Naive thymus-derived CD4-positive, alpha-beta T cell (primary cell): ENCODE data around the gene ZFP90. TPM values are rescaled to one million over a fixed set of nuclear protein-coding genes. Genes with fewer than 3 reads are reported as not detected.

ENCODE experiments used
- ATAC-seq: fragments of 150-1000 bp; cut with Tn5 transposase; 2 replicates; pipeline ENCODE4 v1.10.0; 2021; ENCODE audit warnings: mild to moderate bottlenecking, moderate library complexity
- CTCF ChIA-PET: fragments of 350-600 bp; sonication (Branson Sonifier 250); formaldehyde crosslinking; loops from one replicate; lab custom pipeline; 2021; ENCODE audit warnings: antibody characterized with exemption; lab: Charles Lee
- POLR2A ChIA-PET: fragments of 350-600 bp; sonication (Branson Sonifier 250); formaldehyde crosslinking; loops from one replicate; lab custom pipeline; 2021; ENCODE audit warnings: antibody characterized with exemption, inconsistent platforms; lab: Charles Lee
- DNase-seq, 9 donors: peaks; one replicate each; pipeline versions ENCODE4 v3.0.0 to v3.0.0-alpha.2; 2020 to 2022; ENCODE audit warnings: mixed read lengths in 1 of 9
- H3K27ac ChIP-seq: one replicate; pipeline ENCODE4 v1.7.0; 2013; ENCODE audit warnings: mild to moderate bottlenecking, low read depth, low read length, moderate library complexity
- H3K27me3 ChIP-seq, 2 donors: one replicate each; pipeline ENCODE4 v1.7.0; 2013; ENCODE audit warnings: low read length in 2 of 2, mild to moderate bottlenecking in 2 of 2, moderate library complexity in 2 of 2; ENCODE audit not compliant: control insufficient read depth in 2 of 2, insufficient read depth in 2 of 2
- H3K36me3 ChIP-seq, 3 experiments: 1 replicate in 2 of 3; 2 replicates in 1 of 3; pipeline ENCODE4 v1.7.0; 2013; ENCODE audit warnings: low read length in 3 of 3, mild to moderate bottlenecking in 3 of 3, moderate library complexity in 1 of 3; ENCODE audit not compliant: insufficient read depth in 3 of 3, control insufficient read depth in 2 of 3
- H3K4me1 ChIP-seq, 2 donors: one replicate each; pipeline ENCODE4 v1.7.0; 2013; ENCODE audit warnings: low read length in 2 of 2, mild to moderate bottlenecking in 2 of 2, moderate library complexity in 1 of 2; ENCODE audit not compliant: control insufficient read depth in 2 of 2, insufficient read depth in 2 of 2
- H3K4me3 ChIP-seq: 2 replicates; pipeline ENCODE4 v1.7.0; 2013; ENCODE audit warnings: mild to moderate bottlenecking, low read length
- H3K9me3 ChIP-seq, 3 experiments: 1 replicate in 2 of 3; 2 replicates in 1 of 3; pipeline ENCODE4 v1.7.0; 2013; ENCODE audit warnings: low read length in 3 of 3; ENCODE audit not compliant: control insufficient read depth in 2 of 3
- H3K27ac Mint-ChIP-seq, 9 donors: one replicate each; pipeline ENCODE4 v1.8.0; 2020 to 2022; ENCODE audit warnings: mixed read lengths in 9 of 9, mild to moderate bottlenecking in 8 of 9, moderate library complexity in 5 of 9, inconsistent platforms in 2 of 9
- H3K27me3 Mint-ChIP-seq, 5 donors: one replicate each; pipeline ENCODE4 v1.8.0; 2021 to 2022; ENCODE audit warnings: mixed read lengths in 5 of 5, mild to moderate bottlenecking in 1 of 5
- H3K36me3 Mint-ChIP-seq, 5 donors: one replicate each; pipeline ENCODE4 v1.8.0; 2020 to 2022; ENCODE audit warnings: mixed read lengths in 5 of 5, mild to moderate bottlenecking in 3 of 5, inconsistent platforms in 1 of 5
- H3K4me1 Mint-ChIP-seq, 7 donors: one replicate each; pipeline ENCODE4 v1.8.0; 2020 to 2022; ENCODE audit warnings: mixed read lengths in 7 of 7, mild to moderate bottlenecking in 3 of 7, inconsistent platforms in 1 of 7
- H3K4me3 Mint-ChIP-seq, 10 donors: one replicate each; pipeline ENCODE4 v1.8.0; 2020 to 2022; ENCODE audit warnings: mild to moderate bottlenecking in 10 of 10, mixed read lengths in 10 of 10, moderate library complexity in 6 of 10, inconsistent platforms in 2 of 10
- H3K9me3 Mint-ChIP-seq, 11 donors: one replicate each; pipeline ENCODE4 v1.8.0; 2020 to 2022; ENCODE audit warnings: mixed read lengths in 11 of 11, mild to moderate bottlenecking in 4 of 11, inconsistent platforms in 1 of 11, moderate library complexity in 1 of 11
- intact Hi-C, 2 donors: fragments of 100-400 bp; cut with micrococcal nuclease; formaldehyde crosslinking; loops; one replicate each; pipeline ENCODE4 v1.15.1; 2023
- polyA plus RNA-seq, 2 donors: library from polyadenylated mRNA; unstranded; fragments of 300-500 nt; fragmentation: Illumina TruSeq; gene quantifications; one replicate each; pipeline ENCODE4 v1.2.3, GENCODE V29; 2021
- total RNA-seq, 6 experiments: library from RNA in 5 of 6; stranded (reverse) in 5 of 6; gene quantifications; 1 replicate in 5 of 6; 2 replicates in 1 of 6; pipeline ENCODE4 v1.2.3 and lab custom pipeline; 2021 to 2026

The ZFP90 gene
- total and polyA plus RNA-seq, 7 experiments from 2014 or later = 18.2 to 49.4 (median 33.1) TPM

DNA sequence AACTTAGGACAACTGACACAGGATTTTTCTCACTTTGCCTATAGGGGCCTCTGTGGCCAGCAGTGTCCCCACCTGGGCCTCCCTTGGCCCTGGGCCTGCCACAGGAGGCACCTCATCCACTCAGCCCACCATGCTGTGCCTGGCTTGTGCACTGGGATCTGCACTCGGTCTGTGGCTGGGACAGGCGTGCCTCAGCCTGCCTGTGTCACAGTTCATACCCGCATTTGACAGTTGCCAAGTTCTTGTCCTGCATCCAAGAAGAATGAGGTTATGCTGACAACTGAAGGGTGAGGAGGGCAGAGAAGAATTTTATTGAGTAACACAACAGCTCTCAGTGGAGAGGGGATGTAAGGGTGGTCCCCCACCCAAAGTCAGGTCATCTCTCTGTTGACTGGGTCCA is 36.0 kb downstream of the ZFP90 start:
- no peak overlapping the region for H3K27ac Mint-ChIP-seq
- peaks cover 0 to 87% (median 29%) of the 10 kb centered on the region in 3 experiments for H3K9me3 ChIP-seq
- no peak overlapping the region for H3K27ac ChIP-seq
- H3K4me1 Mint-ChIP-seq = no peaks in the 10 kb centered on the region
- no peak for ATAC-seq
- DNase-seq = no peak
- intact Hi-C loops = no loop called here
- CTCF ChIA-PET = no interaction called here
- H3K4me3 ChIP-seq = no peak overlapping the region
- H3K36me3 Mint-ChIP-seq = peaks cover 30 to 54% (median 48%) of the 10 kb centered on the region in 5 donors
- no peaks in the 10 kb centered on the region for H3K4me1 ChIP-seq
- H3K27me3 ChIP-seq = no peaks in the 10 kb centered on the region
- H3K36me3 ChIP-seq = no peaks in the 10 kb centered on the region
- peaks cover 4 to 96% (median 62%) of the 10 kb centered on the region in 11 donors for H3K9me3 Mint-ChIP-seq
- H3K27me3 Mint-ChIP-seq = no peaks in the 10 kb centered on the region
- H3K4me3 Mint-ChIP-seq = no peak overlapping the region
- POLR2A ChIA-PET = interaction anchor here (0.6 kb wide), 2 partner anchors 471 to 1705 kb away, joined by 3 read pairs; no protein-coding TSS in a partner anchor

DNA sequence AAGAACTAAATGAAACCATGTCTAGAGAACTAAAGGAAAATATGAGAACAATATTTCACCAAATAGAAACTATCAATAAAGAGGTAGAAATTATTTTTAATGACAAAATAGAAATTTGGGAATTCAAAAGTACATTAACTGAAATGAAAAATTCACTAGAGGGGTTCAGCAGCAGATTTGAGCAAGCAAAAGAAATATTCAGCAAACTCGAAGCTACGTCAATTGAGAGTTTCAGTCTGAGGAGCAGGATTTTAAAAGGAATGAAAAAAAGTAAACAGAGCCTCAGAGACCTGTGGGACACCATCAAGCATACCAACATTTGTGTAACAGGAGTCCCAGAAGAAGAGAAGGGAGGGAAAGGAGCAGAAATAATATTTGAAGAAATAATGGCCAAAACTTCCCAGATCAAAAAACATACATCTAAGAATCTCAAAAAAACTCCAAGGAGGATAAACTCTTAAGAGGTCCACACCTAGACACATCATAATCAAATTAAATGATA is 38.3 kb downstream of the ZFP90 start:
- Mint-ChIP-seq H3K27me3 (no peaks in the 10 kb centered on the region), H3K36me3 (peaks cover 19 to 59% (median 36%) of the 10 kb centered on the region in 5 donors), H3K4me3 (no peak overlapping the region), H3K27ac (no peak overlapping the region), H3K4me1 (peaks cover 0 to 1% (median 0%) of the 10 kb centered on the region in 7 donors), H3K9me3 (peaks cover 3 to 89% (median 61%) of the 10 kb centered on the region in 11 donors)
- Histone ChIP-seq H3K27ac (no peak overlapping the region), H3K27me3 (no peaks in the 10 kb centered on the region), H3K4me1 (no peaks in the 10 kb centered on the region), H3K9me3 (peaks cover 0 to 85% (median 16%) of the 10 kb centered on the region in 3 experiments), H3K4me3 (no peak overlapping the region), H3K36me3 (no peaks in the 10 kb centered on the region)
- ATAC-seq = no peak
- no peak for DNase-seq
- ChIA-PET POLR2A (no interaction called here), CTCF (interaction anchor here (0.6 kb wide), 1 partner anchor 157 kb away, joined by 4 read pairs; no protein-coding TSS in a partner anchor)
- intact Hi-C loops = no loop called here

DNA sequence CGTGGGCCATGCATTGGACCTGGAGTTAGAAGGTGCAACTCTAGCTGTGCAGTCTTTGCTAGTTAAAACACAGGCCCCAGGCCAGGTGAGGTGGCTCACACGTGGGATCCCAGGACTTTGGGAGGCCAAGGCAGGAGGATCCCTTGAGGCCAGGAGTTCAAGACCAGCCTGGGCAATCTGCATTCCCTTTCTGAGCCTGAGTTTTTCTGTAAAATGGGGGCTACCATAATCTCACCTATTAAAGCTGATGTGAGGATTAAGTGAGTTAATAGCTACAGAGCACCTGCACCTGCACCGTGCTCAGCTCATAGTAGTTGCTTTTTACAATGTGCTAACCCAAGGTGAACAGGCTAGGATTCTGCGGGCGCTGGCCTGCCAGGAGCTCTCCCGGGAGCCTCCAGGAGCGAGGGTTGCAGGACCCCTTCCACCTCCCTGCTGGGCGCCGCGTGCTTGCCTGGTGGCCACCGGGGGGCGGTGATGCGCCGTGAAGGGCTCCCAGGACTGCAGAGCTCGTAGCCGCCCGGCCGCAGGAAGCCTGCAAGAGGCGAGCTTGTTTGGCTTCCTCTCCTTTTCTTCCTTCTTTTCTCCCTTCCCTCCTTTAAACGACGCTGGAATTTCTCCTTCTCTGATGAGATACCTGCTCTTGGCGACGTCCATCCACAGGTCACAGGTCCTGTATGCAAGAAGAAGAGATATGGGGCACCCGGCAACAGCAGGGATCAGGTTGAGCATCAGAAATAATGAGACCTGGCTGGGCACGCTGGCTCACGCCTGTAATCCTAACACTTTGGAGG is 51.3 kb downstream of the ZFP90 start:
- ChIA-PET CTCF (interaction anchor here (0.7 to 2.9 kb wide), 6 partner anchors 9 to 535 kb away, joined by 3 to 23 read pairs (median 3); no protein-coding TSS in a partner anchor), POLR2A (no interaction called here)
- intact Hi-C loops = loop anchor here (5.0 kb wide), 2 partner anchors 63 to 532 kb away; no protein-coding TSS in a partner anchor
- peak overlapping the region in 2 of 9 donors; percentile 83 to 89 for H3K27ac Mint-ChIP-seq
- no peaks in the 10 kb centered on the region for H3K27me3 ChIP-seq
- no peak overlapping the region for H3K4me3 ChIP-seq
- peaks cover 0 to 8% (median 0%) of the 10 kb centered on the region in 5 donors for H3K27me3 Mint-ChIP-seq
- no peaks in the 10 kb centered on the region for H3K4me1 ChIP-seq
- H3K9me3 ChIP-seq = no peaks in the 10 kb centered on the region
- peaks cover 8 to 14% (median 9%) of the 10 kb centered on the region in 5 donors for H3K36me3 Mint-ChIP-seq
- no peaks in the 10 kb centered on the region for H3K36me3 ChIP-seq
- DNase-seq (peak; percentile 14 to 59 (median 52)), ATAC-seq (peak; percentile 83)
- H3K4me3 Mint-ChIP-seq = peak overlapping the region in 4 of 10 donors; percentile 12 to 60 (median 28)
- peaks cover 2 to 9% (median 4%) of the 10 kb centered on the region in 7 donors for H3K4me1 Mint-ChIP-seq
- H3K27ac ChIP-seq = no peak overlapping the region
- peaks cover 0 to 15% (median 6%) of the 10 kb centered on the region in 11 donors for H3K9me3 Mint-ChIP-seq

DNA sequence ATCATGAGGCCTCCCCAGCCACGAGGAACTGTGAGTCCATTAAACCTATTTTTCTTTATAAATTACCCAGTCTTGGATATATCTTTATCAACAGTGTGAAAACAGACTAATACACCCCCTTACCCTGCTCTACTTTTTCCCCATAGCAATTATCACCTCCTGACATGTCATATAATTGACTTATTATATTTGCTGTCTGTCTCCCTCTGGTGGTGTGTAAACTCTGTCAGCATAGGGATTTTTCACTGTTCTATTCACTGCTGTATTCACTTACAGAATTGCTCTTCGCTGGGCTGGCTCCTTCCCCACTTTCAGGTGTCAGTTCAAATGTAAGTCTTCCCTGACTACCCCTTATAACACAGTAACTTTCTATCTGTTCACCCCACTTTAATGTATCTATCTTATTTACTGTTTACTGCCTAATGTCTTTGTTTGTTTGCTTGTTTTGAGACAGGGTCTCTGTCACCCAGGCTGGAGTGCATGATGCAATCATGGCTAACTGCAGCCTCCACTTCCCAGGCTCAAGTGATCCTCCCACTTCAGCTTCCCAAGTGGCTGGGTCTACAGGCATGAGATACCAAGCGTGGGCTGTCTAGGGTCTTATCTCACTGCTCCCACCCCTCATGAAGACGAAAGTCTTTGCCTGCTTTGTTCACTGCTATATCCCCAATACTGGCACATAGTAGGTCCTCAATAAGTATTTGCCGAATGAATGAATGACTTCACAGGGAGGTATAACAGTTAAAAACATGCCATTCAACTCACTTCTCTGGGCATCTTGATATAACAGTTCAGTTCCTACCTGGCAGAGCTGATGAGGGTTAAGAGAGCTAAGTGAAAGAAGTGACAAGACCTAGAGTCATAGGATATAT is 53.6 kb downstream of the ZFP90 start:
- Histone ChIP-seq H3K4me1 (no peaks in the 10 kb centered on the region), H3K36me3 (no peaks in the 10 kb centered on the region), H3K27me3 (no peaks in the 10 kb centered on the region), H3K4me3 (no peak overlapping the region), H3K9me3 (no peaks in the 10 kb centered on the region), H3K27ac (no peak overlapping the region)
- DNase-seq (peak in 6 of 9 donors; percentile 7 to 37 (median 24)), ATAC-seq (peak; percentile 54)
- H3K36me3 Mint-ChIP-seq = peaks cover 8 to 14% (median 9%) of the 10 kb centered on the region in 5 donors
- no peak overlapping the region for H3K4me3 Mint-ChIP-seq
- H3K9me3 Mint-ChIP-seq = peaks cover 0 to 15% (median 6%) of the 10 kb centered on the region in 11 donors
- CTCF ChIA-PET = interaction anchor here (0.6 to 2.9 kb wide), 3 partner anchors 63 to 141 kb away, joined by 4 to 23 read pairs (median 4); no protein-coding TSS in a partner anchor
- intact Hi-C loops = loop anchor here (5.0 kb wide), 2 partner anchors 65 to 530 kb away; no protein-coding TSS in a partner anchor
- H3K4me1 Mint-ChIP-seq = peaks cover 2 to 9% (median 4%) of the 10 kb centered on the region in 7 donors
- POLR2A ChIA-PET = interaction anchor here (1.1 kb wide), 1 partner anchor 63 kb away, joined by 3 read pairs; no protein-coding TSS in a partner anchor
- no peak overlapping the region for H3K27ac Mint-ChIP-seq
- H3K27me3 Mint-ChIP-seq = peaks cover 0 to 8% (median 0%) of the 10 kb centered on the region in 5 donors

DNA sequence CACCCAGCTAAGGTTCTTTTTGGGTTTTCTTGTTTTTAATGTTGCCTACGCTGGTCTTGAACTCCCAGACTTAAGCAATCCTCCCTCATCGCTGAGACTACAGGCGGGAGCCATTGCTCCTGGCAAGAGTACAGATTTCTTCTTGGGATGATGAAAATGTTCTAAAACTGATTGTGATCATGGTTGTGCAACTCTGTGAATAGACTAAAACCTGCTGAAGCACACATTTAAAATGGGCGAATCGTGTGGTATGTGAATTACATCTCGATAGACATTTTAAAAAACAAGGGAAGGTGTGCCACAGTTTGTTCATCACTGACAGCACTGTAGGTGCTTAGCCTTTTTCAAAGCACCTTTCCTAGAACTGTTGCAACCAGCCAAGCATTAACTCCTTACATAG is 57.2 kb downstream of the ZFP90 start:
- no peak overlapping the region for H3K27ac Mint-ChIP-seq
- CTCF ChIA-PET = no interaction called here
- H3K36me3 Mint-ChIP-seq = peaks cover 4 to 10% (median 5%) of the 10 kb centered on the region in 5 donors
- Histone ChIP-seq H3K36me3 (no peaks in the 10 kb centered on the region), H3K4me3 (no peak overlapping the region), H3K27ac (no peak overlapping the region), H3K27me3 (no peaks in the 10 kb centered on the region), H3K4me1 (no peaks in the 10 kb centered on the region), H3K9me3 (no peaks in the 10 kb centered on the region)
- POLR2A ChIA-PET = no interaction called here
- DNase-seq = no peak
- no peak for ATAC-seq
- no peak overlapping the region for H3K4me3 Mint-ChIP-seq
- H3K27me3 Mint-ChIP-seq = peaks cover 0 to 8% (median 0%) of the 10 kb centered on the region in 5 donors
- intact Hi-C loops = no loop called here
- H3K9me3 Mint-ChIP-seq = peaks cover 0 to 9% (median 3%) of the 10 kb centered on the region in 11 donors
- peaks cover 0 to 3% (median 0%) of the 10 kb centered on the region in 7 donors for H3K4me1 Mint-ChIP-seq

DNA sequence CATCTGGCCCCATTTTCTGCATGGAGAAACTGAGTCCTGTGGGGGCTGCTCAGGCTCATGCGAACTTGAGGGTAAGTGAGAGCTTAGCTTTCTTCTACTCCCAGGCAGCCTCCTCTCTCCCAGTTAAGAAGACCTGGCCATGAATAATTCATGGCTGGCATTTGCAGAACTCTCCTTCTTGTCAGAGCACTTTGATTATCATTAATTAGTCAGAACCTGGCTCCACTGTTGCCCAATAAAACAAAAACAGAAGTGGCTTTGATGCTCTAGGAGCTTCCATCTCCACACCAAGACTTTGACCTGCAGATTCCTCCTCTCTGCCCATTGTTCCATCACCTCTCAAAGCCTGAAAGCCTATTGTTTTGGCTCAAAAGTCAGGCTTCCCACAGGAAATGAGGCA is 60.5 kb downstream of the ZFP90 start:
- ATAC-seq (no peak), DNase-seq (no peak)
- Histone ChIP-seq H3K9me3 (no peaks in the 10 kb centered on the region), H3K27me3 (no peaks in the 10 kb centered on the region), H3K36me3 (no peaks in the 10 kb centered on the region), H3K4me1 (no peaks in the 10 kb centered on the region), H3K4me3 (no peak overlapping the region), H3K27ac (no peak overlapping the region)
- Mint-ChIP-seq H3K27ac (no peak overlapping the region), H3K36me3 (no peaks in the 10 kb centered on the region), H3K4me1 (no peaks in the 10 kb centered on the region), H3K9me3 (no peaks in the 10 kb centered on the region), H3K27me3 (no peaks in the 10 kb centered on the region), H3K4me3 (no peak overlapping the region)
- intact Hi-C loops = no loop called here
- ChIA-PET POLR2A (no interaction called here), CTCF (interaction anchor here (0.8 to 1.0 kb wide), 2 partner anchors 9 to 143 kb away, joined by 3 read pairs; no protein-coding TSS in a partner anchor)
